ENCODE results near the gene LPA.

DNA sequence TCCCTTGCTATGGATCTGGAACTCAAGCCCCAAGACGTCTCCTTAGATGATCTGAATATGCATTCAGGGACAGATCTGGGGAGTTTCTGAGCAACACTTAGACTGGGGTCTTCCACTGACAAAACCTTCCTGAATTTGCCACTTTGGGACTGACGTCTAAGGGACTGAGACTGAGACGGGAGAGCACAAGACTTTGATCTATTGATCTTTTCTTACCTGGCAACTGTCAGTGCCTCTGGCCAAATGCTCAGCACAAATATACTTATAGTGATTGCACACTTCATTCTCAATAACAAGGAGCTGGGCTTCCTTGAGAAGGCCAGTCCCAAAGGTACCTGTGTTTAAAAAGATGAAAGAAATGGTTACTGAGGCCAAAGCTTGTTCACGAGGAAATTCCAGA is 131.8 kb downstream of the LPA start:
- TF ChIP-seq, protein P1, sequence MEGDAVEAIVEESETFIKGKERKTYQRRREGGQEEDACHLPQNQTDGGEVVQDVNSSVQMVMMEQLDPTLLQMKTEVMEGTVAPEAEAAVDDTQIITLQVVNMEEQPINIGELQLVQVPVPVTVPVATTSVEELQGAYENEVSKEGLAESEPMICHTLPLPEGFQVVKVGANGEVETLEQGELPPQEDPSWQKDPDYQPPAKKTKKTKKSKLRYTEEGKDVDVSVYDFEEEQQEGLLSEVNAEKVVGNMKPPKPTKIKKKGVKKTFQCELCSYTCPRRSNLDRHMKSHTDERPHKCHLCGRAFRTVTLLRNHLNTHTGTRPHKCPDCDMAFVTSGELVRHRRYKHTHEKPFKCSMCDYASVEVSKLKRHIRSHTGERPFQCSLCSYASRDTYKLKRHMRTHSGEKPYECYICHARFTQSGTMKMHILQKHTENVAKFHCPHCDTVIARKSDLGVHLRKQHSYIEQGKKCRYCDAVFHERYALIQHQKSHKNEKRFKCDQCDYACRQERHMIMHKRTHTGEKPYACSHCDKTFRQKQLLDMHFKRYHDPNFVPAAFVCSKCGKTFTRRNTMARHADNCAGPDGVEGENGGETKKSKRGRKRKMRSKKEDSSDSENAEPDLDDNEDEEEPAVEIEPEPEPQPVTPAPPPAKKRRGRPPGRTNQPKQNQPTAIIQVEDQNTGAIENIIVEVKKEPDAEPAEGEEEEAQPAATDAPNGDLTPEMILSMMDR (IDR thresholded peaks at IDR 0.05): no peak
- no peak for TF ChIP-seq POLR2A (IDR thresholded peaks at IDR 0.05)

Measured in testis (tissue), 2 donors.